ENCODE measurements around the gene TFR2. TPM values are rescaled to one million over a fixed set of nuclear protein-coding genes. Genes with fewer than 3 reads are reported as not detected.

TFR2 gene
- total RNA-seq, 2 experiments from 2014 or later: 13.1 to 14.5 TPM

- no peak overlapping the region for H3K27ac Mint-ChIP-seq
- CTCF ChIA-PET: no interaction called here
- DNase-seq: no peak
- POLR2A ChIA-PET: no interaction called here
- no peaks in the 10 kb centered on the region for H3K27me3 Mint-ChIP-seq (ENCODE audit: low read depth)
- no peak for ATAC-seq
- H3K4me1 Mint-ChIP-seq (ENCODE audit: low read depth): peaks cover 18% of the 10 kb centered on the region
- H3K9me3 Mint-ChIP-seq (ENCODE audit: insufficient read depth): no peaks in the 10 kb centered on the region
- no peak overlapping the region for H3K4me3 Mint-ChIP-seq
- peaks cover 44% of the 10 kb centered on the region for H3K36me3 Mint-ChIP-seq (ENCODE audit: low read depth)
These were observed 66.1 kb downstream of the TFR2 start for GRCh38 chr7:100575206-100575631.

- ATAC-seq: no peak
- no peaks in the 10 kb centered on the region for H3K9me3 Mint-ChIP-seq (ENCODE audit: insufficient read depth)
These were observed 66.8 kb downstream of the TFR2 start for GRCh38 chr7:100574362-100575205.

GRCh38 chr7:100573691-100574361, 67.5 kb downstream of the TFR2 start, which contains the start of gene SAP25:
Gene SAP25, minus strand, starts transcription at chr7:100573900. Its CDS starts 158 bp downstream, at chr7:100573742.
- ChIA-PET CTCF (no interaction called here), POLR2A (no interaction called here)
- ATAC-seq (no peak), DNase-seq (no peak)
- peaks cover 31% of the 10 kb centered on the region for H3K4me1 Mint-ChIP-seq (ENCODE audit: low read depth)
- H3K4me3 Mint-ChIP-seq: no peak within 1 kb of the TSS
- no peak within 1 kb of the TSS for H3K27ac Mint-ChIP-seq
- H3K36me3 Mint-ChIP-seq (ENCODE audit: low read depth): peaks cover 41% of the 10 kb centered on the region
- H3K27me3 Mint-ChIP-seq (ENCODE audit: low read depth): no peaks in the 10 kb centered on the region
- H3K9me3 Mint-ChIP-seq (ENCODE audit: insufficient read depth): no peaks in the 10 kb centered on the region

More at GRCh38 chr7:100574362-100575205, 66.8 kb downstream of the TFR2 start:
- DNase-seq: no peak
- ChIA-PET POLR2A (no interaction called here), CTCF (no interaction called here)
- Mint-ChIP-seq H3K27me3 (ENCODE audit: low read depth) (no peaks in the 10 kb centered on the region), H3K4me1 (ENCODE audit: low read depth) (peaks cover 23% of the 10 kb centered on the region), H3K27ac (no peak overlapping the region), H3K4me3 (no peak overlapping the region), H3K36me3 (ENCODE audit: low read depth) (peaks cover 44% of the 10 kb centered on the region)

DNA sequence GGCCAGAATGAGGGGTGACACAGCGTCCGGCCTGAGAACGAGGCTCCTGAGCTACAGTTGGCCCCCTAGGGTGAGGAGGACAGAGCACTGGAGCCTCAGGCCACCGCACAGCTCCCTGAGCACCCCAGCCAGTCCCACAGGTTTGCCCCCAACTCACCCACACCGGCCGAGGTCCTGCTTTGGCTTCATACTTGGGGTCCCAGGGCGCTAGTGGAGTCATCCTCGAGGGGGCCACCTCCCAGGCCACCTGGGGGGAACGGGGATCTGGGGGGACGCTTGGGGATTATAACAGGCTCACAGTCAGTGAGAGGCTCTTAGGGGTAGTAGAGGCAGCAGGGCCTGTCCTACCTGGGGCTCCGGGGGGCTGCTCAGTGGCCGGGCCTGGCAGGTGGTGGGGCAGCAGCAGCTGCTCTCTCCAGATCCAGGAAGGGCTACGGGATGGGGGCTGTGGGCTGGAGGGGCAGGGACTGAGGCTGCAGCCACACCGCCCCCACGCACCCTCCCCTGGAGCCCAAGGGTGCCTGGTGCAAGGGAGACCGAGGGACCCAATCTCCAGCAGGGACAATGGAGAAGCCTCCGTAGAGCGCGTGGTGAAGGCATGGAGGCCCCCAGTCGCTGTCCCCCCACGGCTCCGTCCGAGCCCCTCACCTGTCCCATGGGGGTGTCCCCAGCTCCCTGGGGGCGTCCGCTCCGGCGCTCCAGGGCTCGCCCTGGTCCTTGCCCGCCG, 68.2 kb downstream of the TFR2 start:
- ATAC-seq (no peak), DNase-seq (no peak)
- Mint-ChIP-seq H3K9me3 (ENCODE audit: insufficient read depth) (no peaks in the 10 kb centered on the region), H3K4me3 (no peak overlapping the region), H3K27ac (no peak overlapping the region), H3K36me3 (ENCODE audit: low read depth) (peaks cover 34% of the 10 kb centered on the region), H3K27me3 (ENCODE audit: low read depth) (no peaks in the 10 kb centered on the region), H3K4me1 (ENCODE audit: low read depth) (peaks cover 38% of the 10 kb centered on the region)
- POLR2A ChIA-PET: no interaction called here
- CTCF ChIA-PET: interaction anchor here (1.0 kb wide), 1 partner anchor 9 kb away, joined by 5 read pairs; no protein-coding TSS in a partner anchor

DNA sequence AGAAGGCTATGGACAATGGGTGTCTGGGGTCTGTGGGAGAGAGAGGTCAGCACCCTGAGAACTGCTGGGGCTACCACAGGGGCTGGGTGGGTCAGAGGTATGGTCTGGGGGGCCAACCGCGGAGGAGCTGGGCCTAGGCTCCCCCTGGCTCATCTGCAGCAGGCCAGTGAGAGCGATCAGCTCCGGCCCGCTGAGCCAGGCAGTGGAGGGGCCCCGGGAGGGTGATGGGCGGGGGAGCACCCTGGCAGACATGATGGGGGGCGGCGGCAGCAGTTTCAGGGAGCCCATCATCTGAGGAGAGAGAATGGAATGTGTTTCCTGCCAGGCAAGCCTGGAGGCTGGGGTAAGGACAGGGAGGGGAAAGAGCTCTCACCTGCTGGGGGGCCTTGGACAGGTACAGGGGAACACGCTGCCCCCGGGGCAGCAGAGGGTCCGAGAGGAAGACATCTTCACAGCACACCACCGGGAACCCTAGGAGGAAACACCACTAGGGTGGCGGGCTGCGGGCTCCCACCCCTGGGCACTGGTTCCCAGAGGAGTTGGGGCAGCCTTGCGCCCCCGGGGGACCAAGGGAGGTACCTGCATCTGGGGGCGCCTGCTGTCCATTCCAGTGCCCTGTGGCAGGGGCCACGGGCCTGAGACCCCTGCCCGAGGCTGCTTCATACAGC, 68.9 kb downstream of the TFR2 start:
- CTCF ChIA-PET: interaction anchor here (0.8 to 1.0 kb wide), 2 partner anchors 8 to 14 kb away, joined by 3 to 5 read pairs; no protein-coding TSS in a partner anchor
- POLR2A ChIA-PET: no interaction called here
- no peak overlapping the region for H3K4me3 Mint-ChIP-seq
- peaks cover 29% of the 10 kb centered on the region for H3K36me3 Mint-ChIP-seq (ENCODE audit: low read depth)
- H3K27ac Mint-ChIP-seq: no peak overlapping the region
- no peaks in the 10 kb centered on the region for H3K9me3 Mint-ChIP-seq (ENCODE audit: insufficient read depth)
- no peak for DNase-seq
- ATAC-seq: no peak
- H3K4me1 Mint-ChIP-seq (ENCODE audit: low read depth): peaks cover 45% of the 10 kb centered on the region
- no peaks in the 10 kb centered on the region for H3K27me3 Mint-ChIP-seq (ENCODE audit: low read depth)

GRCh38 chr7:100571829-100572116, 69.6 kb downstream of the TFR2 start:
- Mint-ChIP-seq H3K36me3 (ENCODE audit: low read depth) (peaks cover 29% of the 10 kb centered on the region), H3K27ac (no peak overlapping the region), H3K4me3 (no peak overlapping the region), H3K27me3 (ENCODE audit: low read depth) (no peaks in the 10 kb centered on the region), H3K9me3 (ENCODE audit: insufficient read depth) (no peaks in the 10 kb centered on the region), H3K4me1 (ENCODE audit: low read depth) (peaks cover 51% of the 10 kb centered on the region)
- ATAC-seq: no peak
- no peak for DNase-seq
- ChIA-PET POLR2A (interaction anchor here (0.8 to 1.7 kb wide), 5 partner anchors 10 to 135 kb away, joined by 3 to 11 read pairs (median 5); partner anchors contain the start of genes FBXO24, LRCH4, PPP1R35 and TSC22D4), CTCF (interaction anchor here (1.6 to 1.9 kb wide), 2 partner anchors 14 to 134 kb away, joined by 6 to 7 read pairs; partner anchors contain the start of genes FBXO24, LRCH4 and POP7)

DNA sequence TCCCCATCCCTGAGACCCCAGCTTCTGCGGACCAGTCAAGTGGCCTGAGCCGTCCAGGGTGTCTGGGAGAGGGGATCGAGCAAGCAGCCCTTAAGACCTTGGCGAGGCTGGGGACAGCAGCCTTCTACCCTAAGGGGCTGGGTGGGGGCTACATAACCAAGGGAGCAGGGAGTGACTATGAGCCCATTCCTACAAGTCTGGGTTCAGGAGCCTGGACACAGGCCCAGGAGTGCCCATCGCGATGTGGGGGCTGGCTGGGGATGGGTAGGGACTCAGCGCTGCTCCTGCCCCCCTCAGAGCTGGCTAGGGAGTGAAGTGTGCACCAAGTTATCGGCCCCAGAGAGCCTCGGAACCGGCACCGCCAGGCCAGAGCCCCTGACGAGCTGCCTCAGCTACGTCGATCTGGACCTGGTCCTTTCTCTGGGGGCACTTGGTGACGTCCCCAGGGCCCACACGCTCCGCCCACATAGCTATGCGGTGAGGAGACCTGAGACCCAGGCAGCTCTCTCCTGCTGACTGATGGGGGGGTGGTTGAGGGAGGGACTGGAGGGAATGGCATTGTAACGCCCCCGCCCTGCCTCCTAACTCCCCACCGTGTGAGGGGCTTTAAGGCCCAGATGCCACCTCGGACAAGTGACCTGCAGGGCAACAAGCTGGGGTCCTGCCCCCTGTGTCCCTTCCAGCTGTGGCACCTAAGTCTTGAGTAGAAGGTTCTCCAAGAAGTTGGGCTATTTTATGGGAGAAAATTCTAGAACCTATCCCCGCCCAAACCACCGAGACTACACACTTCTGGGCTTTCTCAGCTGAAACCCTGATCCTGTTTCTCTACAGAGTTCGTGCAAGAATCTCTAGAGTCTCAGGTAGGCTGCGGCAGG, 70.2 kb downstream of the TFR2 start:
- H3K9me3 Mint-ChIP-seq (ENCODE audit: insufficient read depth): no peaks in the 10 kb centered on the region
- H3K27ac Mint-ChIP-seq: no peak overlapping the region
- ChIA-PET POLR2A (interaction anchor here (0.8 to 1.7 kb wide), 6 partner anchors 11 to 142 kb away, joined by 3 to 11 read pairs (median 4); partner anchors contain the start of genes FBXO24, LRCH4, PPP1R35 and TSC22D4), CTCF (interaction anchor here (1.6 to 1.9 kb wide), 2 partner anchors 15 to 134 kb away, joined by 6 to 7 read pairs; partner anchors contain the start of genes FBXO24, LRCH4 and POP7)
- DNase-seq (no peak), ATAC-seq (no peak)
- peaks cover 29% of the 10 kb centered on the region for H3K36me3 Mint-ChIP-seq (ENCODE audit: low read depth)
- H3K4me3 Mint-ChIP-seq: no peak overlapping the region
- H3K4me1 Mint-ChIP-seq (ENCODE audit: low read depth): peaks cover 56% of the 10 kb centered on the region
- no peaks in the 10 kb centered on the region for H3K27me3 Mint-ChIP-seq (ENCODE audit: low read depth)

Other genes with a start within 250 kb of the TFR2 start
- 1 to 10 TPM; 2.6 to 2.8 TPM for gene ZCWPW1, start 212.8 kb downstream of the TFR2 start, total RNA-seq
- 10 to 100 TPM; 40.4 to 45.4 TPM for gene MEPCE, start 211.7 kb downstream of the TFR2 start, total RNA-seq
- gene PPP1R35, start 205.1 kb downstream of the TFR2 start, total RNA-seq: 10 to 100 TPM; 84.0 to 90.1 TPM
- 1 to 10 TPM; 2.7 to 3.6 TPM for gene SPACDR, start 177.3 kb downstream of the TFR2 start, total RNA-seq
- gene TSC22D4, start 162.3 kb downstream of the TFR2 start, total RNA-seq: 100 to 1,000 TPM; 129 to 132 TPM
- gene NYAP1, start 157.6 kb downstream of the TFR2 start, total RNA-seq: under 1 TPM in 1 of 2 experiments, not detected in 1; 0.23 TPM
- gene AGFG2, start 102.3 kb downstream of the TFR2 start, total RNA-seq: 10 to 100 TPM; 43.0 to 46.0 TPM
- 10 to 100 TPM; 29.8 to 30.0 TPM for gene SAP25, start 67.7 kb downstream of the TFR2 start, total RNA-seq
- gene LRCH4, start 55.4 kb downstream of the TFR2 start, total RNA-seq: 100 to 1,000 TPM; 191 to 193 TPM
- under 1 TPM; 0.37 to 0.45 TPM for gene FBXO24, start 55.2 kb downstream of the TFR2 start, total RNA-seq
- 10 to 100 TPM; 17.0 to 17.6 TPM for gene PCOLCE, start 39.2 kb downstream of the TFR2 start, total RNA-seq
- 10 to 100 TPM; 42.1 to 43.5 TPM for gene MOSPD3, start 29.0 kb downstream of the TFR2 start, total RNA-seq
- gene ACTL6B, start 14.9 kb upstream of the TFR2 start, total RNA-seq: not detected
- gene GNB2, start 32.2 kb upstream of the TFR2 start, total RNA-seq: 100 to 1,000 TPM; 274 to 286 TPM
- 10 to 100 TPM; 42.1 to 43.0 TPM for gene GIGYF1, start 52.7 kb upstream of the TFR2 start, total RNA-seq
- gene POP7, start 64.6 kb upstream of the TFR2 start, total RNA-seq: 10 to 100 TPM; 43.6 to 48.3 TPM
- gene EPO, start 78.9 kb upstream of the TFR2 start, total RNA-seq: not detected
- gene ZAN, start 92.0 kb upstream of the TFR2 start, total RNA-seq: not detected
- gene EPHB4, start 186.0 kb upstream of the TFR2 start, total RNA-seq: 1 to 10 TPM; 1.5 to 1.9 TPM
- gene SLC12A9, start 211.2 kb upstream of the TFR2 start, total RNA-seq: 10 to 100 TPM; 28.3 to 29.5 TPM
- 10 to 100 TPM; 25.5 to 28.6 TPM for gene TRIP6, start 225.8 kb upstream of the TFR2 start, total RNA-seq
- gene SRRT, start 233.6 kb upstream of the TFR2 start, total RNA-seq: 100 to 1,000 TPM; 273 to 292 TPM
- 1 to 10 TPM; 2.0 to 3.7 TPM for gene UFSP1, start 248.2 kb upstream of the TFR2 start, total RNA-seq

All from activated CD8-positive, alpha-beta T cell treated with anti-CD3 and anti-CD28 coated beads, Interleukin-2, amount 10 ng/mL, durations not matched to agents 7 days and 5 days (primary cell).